SU-DHL-6 (cell line): ENCODE data around the gene AADACL4.

Source experiments
- CTCF ChIP-seq: fragments of 200-600 bp; sonication (generic); IDR thresholded peaks from one replicate; pipeline ENCODE4 v1.5.1; 2017; ENCODE audit warnings: antibody characterized with exemption, mild to moderate bottlenecking, low read length, moderate library complexity; ENCODE audit not compliant: insufficient read depth, poor library complexity, severe bottlenecking
- EZH2phosphoT487 ChIP-seq: fragments of 200-600 bp; sonication (generic), shearing (Covaris generic); conservative IDR thresholded peaks from 2 replicates; pipeline ENCODE4 v1.6.1; 2018; ENCODE audit warnings: mild to moderate bottlenecking, antibody characterized with exemption, low read length, moderate library complexity, mixed read lengths

GRCh38 chr1:12640237-12640957 lies 3.5 kb upstream of the AADACL4 start:
- TF ChIP-seq CTCF, result no peak
- TF ChIP-seq EZH2phosphoT487, result no peak
